KOPT-K1 (cell line): ENCODE results near the gene DAGLA.

Experiments
- H3K27ac ChIP-seq: fragments of 200-600 bp; sonication (generic); 2 replicates; pipeline ENCODE4 v1.5.1; 2016; ENCODE audit warnings: antibody characterized with exemption, mild to moderate bottlenecking, low read depth, low read length; ENCODE audit not compliant: poor library complexity, severe bottlenecking
- H3K36me3 ChIP-seq: fragments of 200-600 bp; sonication (generic); 2 replicates; pipeline ENCODE4 v1.5.1; 2017; ENCODE audit warnings: antibody characterized with exemption, mild to moderate bottlenecking, low read length, moderate library complexity; ENCODE audit not compliant: insufficient read depth
- H3K9me3 ChIP-seq: fragments of 200-600 bp; sonication (generic); 2 replicates; pipeline ENCODE4 v1.5.1; 2017; ENCODE audit warnings: antibody characterized with exemption, low read length, mild to moderate bottlenecking; ENCODE audit not compliant: insufficient read depth, poor library complexity, severe bottlenecking

The DAGLA gene

GRCh38 chr11:61706452-61707400, 26.5 kb downstream of the DAGLA start:
- H3K27ac ChIP-seq: no peak overlapping the region
- H3K36me3 ChIP-seq: no peaks in the 10 kb centered on the region
- no peaks in the 10 kb centered on the region for H3K9me3 ChIP-seq

GRCh38 chr11:61707574-61707973, 27.4 kb downstream of the DAGLA start:
- H3K36me3 ChIP-seq: no peaks in the 10 kb centered on the region
- H3K27ac ChIP-seq: no peak overlapping the region

GRCh38 chr11:61709110-61709509, 28.9 kb downstream of the DAGLA start:
- Histone ChIP-seq H3K36me3 (no peaks in the 10 kb centered on the region), H3K27ac (no peak overlapping the region), H3K9me3 (no peaks in the 10 kb centered on the region)

More at GRCh38 chr11:61707574-61707973, 27.4 kb downstream of the DAGLA start:
- no peaks in the 10 kb centered on the region for H3K9me3 ChIP-seq

GRCh38 chr11:61709572-61709971, 29.4 kb downstream of the DAGLA start:
- H3K36me3 ChIP-seq: no peaks in the 10 kb centered on the region
- no peak overlapping the region for H3K27ac ChIP-seq
- no peaks in the 10 kb centered on the region for H3K9me3 ChIP-seq

- Histone ChIP-seq H3K27ac (no peak overlapping the region), H3K36me3 (no peaks in the 10 kb centered on the region)
These were observed 29.8 kb downstream of the DAGLA start for GRCh38 chr11:61710019-61710418.

GRCh38 chr11:61711037-61711436, 30.8 kb downstream of the DAGLA start:
- H3K9me3 ChIP-seq: no peaks in the 10 kb centered on the region
- no peak overlapping the region for H3K27ac ChIP-seq
- H3K36me3 ChIP-seq: no peaks in the 10 kb centered on the region

More at GRCh38 chr11:61710019-61710418, 29.8 kb downstream of the DAGLA start:
- H3K9me3 ChIP-seq: no peaks in the 10 kb centered on the region

GRCh38 chr11:61711498-61711897, 31.3 kb downstream of the DAGLA start:
- Histone ChIP-seq H3K27ac (no peak overlapping the region), H3K9me3 (no peaks in the 10 kb centered on the region), H3K36me3 (no peaks in the 10 kb centered on the region)

GRCh38 chr11:61712314-61712713, 32.1 kb downstream of the DAGLA start:
- Histone ChIP-seq H3K9me3 (no peaks in the 10 kb centered on the region), H3K27ac (no peak overlapping the region), H3K36me3 (no peaks in the 10 kb centered on the region)

- H3K9me3 ChIP-seq: no peaks in the 10 kb centered on the region
- H3K36me3 ChIP-seq: no peaks in the 10 kb centered on the region
- H3K27ac ChIP-seq: no peak overlapping the region
These were observed 32.7 kb downstream of the DAGLA start for GRCh38 chr11:61712846-61713245.

- H3K36me3 ChIP-seq: no peaks in the 10 kb centered on the region
- H3K9me3 ChIP-seq: no peaks in the 10 kb centered on the region
- no peak overlapping the region for H3K27ac ChIP-seq
These were observed 33.3 kb downstream of the DAGLA start for GRCh38 chr11:61713464-61713863.

- Histone ChIP-seq H3K9me3 (no peaks in the 10 kb centered on the region), H3K27ac (no peak overlapping the region), H3K36me3 (no peaks in the 10 kb centered on the region)
These were observed 33.7 kb downstream of the DAGLA start for GRCh38 chr11:61713906-61714305.

- H3K27ac ChIP-seq: no peak overlapping the region
- no peaks in the 10 kb centered on the region for H3K9me3 ChIP-seq
- no peaks in the 10 kb centered on the region for H3K36me3 ChIP-seq
These were observed 34.1 kb downstream of the DAGLA start for GRCh38 chr11:61714316-61714715.

GRCh38 chr11:61714916-61715315, 34.7 kb downstream of the DAGLA start:
- H3K27ac ChIP-seq: no peak overlapping the region
- H3K36me3 ChIP-seq: no peaks in the 10 kb centered on the region
- H3K9me3 ChIP-seq: no peaks in the 10 kb centered on the region

GRCh38 chr11:61715867-61716266, 35.7 kb downstream of the DAGLA start:
- H3K9me3 ChIP-seq: no peaks in the 10 kb centered on the region
- H3K36me3 ChIP-seq: no peaks in the 10 kb centered on the region
- no peak overlapping the region for H3K27ac ChIP-seq

- Histone ChIP-seq H3K27ac (no peak overlapping the region), H3K9me3 (no peaks in the 10 kb centered on the region), H3K36me3 (no peaks in the 10 kb centered on the region)
These were observed 36.5 kb downstream of the DAGLA start for GRCh38 chr11:61716478-61717285.
